Caco-2 (cell line): ENCODE results near the gene PRKCQ. TPM values are rescaled to one million over a fixed set of nuclear protein-coding genes. Genes with fewer than 3 reads are reported as not detected.

Experiments used
- BruUV-seq: library from RNA; stranded (reverse); fragments of 400-500 nt; replicated peaks from 2 replicates; lab custom pipeline; 2021; lab: Mats Ljungman, UMichigan
- CTCF ChIA-PET: fragments of 300-600 bp; sonication (Branson Sonifier 250); formaldehyde crosslinking; loops from one replicate; lab custom pipeline; 2022; ENCODE audit warnings: antibody characterized with exemption; lab: Charles Lee
- POLR2A ChIA-PET: fragments of 300-600 bp; sonication (Branson Sonifier 250); formaldehyde crosslinking; loops from one replicate; lab custom pipeline; 2022; ENCODE audit warnings: antibody characterized with exemption; lab: Charles Lee
- DNase-seq, 2 experiments: peaks; one replicate each; pipeline versions ENCODE4 v3.0.0 to v3.0.0-alpha.2; 2020 to 2022
- H3K27me3 ChIP-seq: replicated peaks from 2 replicates; pipeline ENCODE4 v1.6.0; 2011; ENCODE audit warnings: low read length; ENCODE audit not compliant: control insufficient read depth, insufficient read depth
- H3K36me3 ChIP-seq: 2 replicates; pipeline ENCODE4 v1.5.1; 2011; ENCODE audit warnings: low read length; ENCODE audit not compliant: control insufficient read depth, insufficient read depth
- H3K4me1 ChIP-seq: fragments of 250-450 bp; sonication (Bioruptor Pico); 2 replicates; pipeline ENCODE4 v1.5.1; 2020; ENCODE audit warnings: mild to moderate bottlenecking
- H3K4me3 ChIP-seq: 2 replicates; pipeline ENCODE4 v1.5.1; 2011; ENCODE audit warnings: low read depth, mild to moderate bottlenecking, control low read depth, low read length
- H3K9me3 ChIP-seq: fragments of 250-450 bp; sonication (Bioruptor Pico); 2 replicates; pipeline ENCODE4 v1.5.1; 2020; ENCODE audit warnings: mild to moderate bottlenecking, moderate library complexity
- H3K27ac Mint-ChIP-seq: one replicate; pipeline ENCODE4 v1.8.0; 2022; ENCODE audit warnings: mixed read lengths; ENCODE audit not compliant: unreplicated experiment
- H3K27me3 Mint-ChIP-seq: one replicate; pipeline ENCODE4 v1.8.0; 2022; ENCODE audit warnings: mixed read lengths; ENCODE audit not compliant: insufficient read depth, unreplicated experiment
- H3K36me3 Mint-ChIP-seq: one replicate; pipeline ENCODE4 v1.8.0; 2022; ENCODE audit warnings: mild to moderate bottlenecking, mixed read lengths; ENCODE audit not compliant: insufficient read depth, unreplicated experiment
- H3K4me1 Mint-ChIP-seq: one replicate; pipeline ENCODE4 v1.8.0; 2022; ENCODE audit warnings: low read depth, mixed read lengths; ENCODE audit not compliant: unreplicated experiment
- H3K4me3 Mint-ChIP-seq: one replicate; pipeline ENCODE4 v1.8.0; 2022; ENCODE audit warnings: mild to moderate bottlenecking, moderate library complexity, mixed read lengths; ENCODE audit not compliant: unreplicated experiment
- H3K9me3 Mint-ChIP-seq: one replicate; pipeline ENCODE4 v1.8.0; 2022; ENCODE audit warnings: mixed read lengths; ENCODE audit not compliant: unreplicated experiment
- CTCF ChIP-seq, 2 experiments: fragments of 200-600 bp in 1 of 2; IDR thresholded peaks; 1 replicate in 1 of 2; 2 replicates in 1 of 2; pipeline versions ENCODE4 v1.5.1 to v1.8.0; 2011 to 2022; ENCODE audit warnings: antibody characterized with exemption in 1 of 2, control low read depth in 1 of 2, inconsistent platforms in 1 of 2, low read depth in 1 of 2, low read length in 1 of 2, mild to moderate bottlenecking in 1 of 2, moderate library complexity in 1 of 2; ENCODE audit not compliant: insufficient read depth in 1 of 2, severe bottlenecking in 1 of 2, unreplicated experiment in 1 of 2
- intact Hi-C: fragments of 100-400 bp; cut with micrococcal nuclease; formaldehyde crosslinking; loops from one replicate; pipeline ENCODE4 v1.10.0; 2022; ENCODE audit not compliant: unreplicated experiment
- total RNA-seq: library from RNA; stranded (reverse); gene quantifications from 2 replicates; pipeline ENCODE4 v1.2.3, GENCODE V29; 2022

PRKCQ gene
- total RNA-seq, 1 experiment from 2014 or later, result 2.4 TPM

GRCh38 chr10:6558759-6559461 is 21.2 kb downstream of the PRKCQ start:
- Mint-ChIP-seq H3K36me3 (no peaks in the 10 kb centered on the region), H3K9me3 (no peaks in the 10 kb centered on the region), H3K27ac (no peak overlapping the region), H3K4me3 (no peak overlapping the region), H3K4me1 (no peaks in the 10 kb centered on the region), H3K27me3 (peaks cover 21% of the 10 kb centered on the region)
- no TSS peak for BruUV-seq
- H3K36me3 ChIP-seq, result no peaks in the 10 kb centered on the region
- H3K4me3 ChIP-seq, result no peak overlapping the region
- H3K27me3 ChIP-seq, result no peaks in the 10 kb centered on the region
- no peak for TF ChIP-seq CTCF (IDR thresholded peaks at IDR 0.05; ENCODE audit: insufficient read depth in 1 of 2, low read depth in 1 of 2, low read length in 1 of 2, severe bottlenecking in 1 of 2, unreplicated experiment in 1 of 2)
- DNase-seq, result no peak
- H3K9me3 ChIP-seq, result no peaks in the 10 kb centered on the region
- intact Hi-C loops, result no loop called here
- CTCF ChIA-PET, result no interaction called here
- no peaks in the 10 kb centered on the region for H3K4me1 ChIP-seq
- POLR2A ChIA-PET, result no interaction called here

GRCh38 chr10:6558272-6558671 is 21.8 kb downstream of the PRKCQ start:
- no TSS peak for BruUV-seq
- Histone ChIP-seq H3K27me3 (no peaks in the 10 kb centered on the region), H3K4me1 (no peaks in the 10 kb centered on the region), H3K36me3 (no peaks in the 10 kb centered on the region), H3K9me3 (no peaks in the 10 kb centered on the region), H3K4me3 (no peak overlapping the region)
- ChIA-PET POLR2A (no interaction called here), CTCF (no interaction called here)
- DNase-seq, result no peak
- H3K4me3 Mint-ChIP-seq, result no peak overlapping the region
- H3K36me3 Mint-ChIP-seq, result no peaks in the 10 kb centered on the region
- H3K27ac Mint-ChIP-seq, result no peak overlapping the region
- no peaks in the 10 kb centered on the region for H3K9me3 Mint-ChIP-seq
- H3K4me1 Mint-ChIP-seq, result no peaks in the 10 kb centered on the region
- no peak for TF ChIP-seq CTCF (IDR thresholded peaks at IDR 0.05; ENCODE audit: insufficient read depth in 1 of 2, low read depth in 1 of 2, low read length in 1 of 2, severe bottlenecking in 1 of 2, unreplicated experiment in 1 of 2)
- intact Hi-C loops, result no loop called here
- peaks cover 16% of the 10 kb centered on the region for H3K27me3 Mint-ChIP-seq

GRCh38 chr10:6553937-6554336 is 26.1 kb downstream of the PRKCQ start:
- ChIA-PET CTCF (no interaction called here), POLR2A (no interaction called here)
- Mint-ChIP-seq H3K9me3 (no peaks in the 10 kb centered on the region), H3K4me1 (no peaks in the 10 kb centered on the region), H3K27ac (no peak overlapping the region), H3K27me3 (peaks cover 21% of the 10 kb centered on the region), H3K36me3 (no peaks in the 10 kb centered on the region), H3K4me3 (no peak overlapping the region)
- no peaks in the 10 kb centered on the region for H3K27me3 ChIP-seq
- no peaks in the 10 kb centered on the region for H3K4me1 ChIP-seq
- H3K36me3 ChIP-seq, result no peaks in the 10 kb centered on the region
- no TSS peak for BruUV-seq
- intact Hi-C loops, result no loop called here
- TF ChIP-seq CTCF (IDR thresholded peaks at IDR 0.05; ENCODE audit: insufficient read depth in 1 of 2, low read depth in 1 of 2, low read length in 1 of 2, severe bottlenecking in 1 of 2, unreplicated experiment in 1 of 2), result no peak
- no peaks in the 10 kb centered on the region for H3K9me3 ChIP-seq
- H3K4me3 ChIP-seq, result no peak overlapping the region
- DNase-seq, result no peak
